Mesodermal cell (in vitro differentiated cells): ENCODE results near the gene CERKL.

Experiments
- H3K27ac ChIP-seq: 2 replicates; pipeline ENCODE4 v1.7.0; 2013; ENCODE audit warnings: mild to moderate bottlenecking, low read depth, low read length, moderate library complexity; ENCODE audit not compliant: severe bottlenecking
- H3K36me3 ChIP-seq: 2 replicates; pipeline ENCODE4 v1.7.1; 2013; ENCODE audit warnings: mild to moderate bottlenecking, low read length, moderate library complexity; ENCODE audit not compliant: control insufficient read depth, insufficient read depth
- H3K4me1 ChIP-seq: one replicate; pipeline ENCODE4 v1.7.1; 2013; ENCODE audit warnings: mild to moderate bottlenecking, low read length; ENCODE audit not compliant: insufficient read depth, control insufficient read depth, poor library complexity, severe bottlenecking
- H3K4me3 ChIP-seq: 2 replicates; pipeline ENCODE4 v1.7.0; 2013; ENCODE audit warnings: low read length, control low read depth, mild to moderate bottlenecking; ENCODE audit not compliant: insufficient read depth, poor library complexity, severe bottlenecking; ENCODE audit errors: extremely low read depth
- H3K9me3 ChIP-seq: 2 replicates; pipeline ENCODE4 v1.7.1; 2013; ENCODE audit warnings: mild to moderate bottlenecking, low read length, moderate library complexity; ENCODE audit not compliant: control insufficient read depth
- WGBS, 2 experiments: methylation state at CpG; one replicate each; pipeline ENCODE4 v1.1.5; 2013; ENCODE audit warnings: missing lambda C conversion rate in 2 of 2; ENCODE audit not compliant: insufficient coverage in 2 of 2; 5-methylcytosine and 5-hydroxymethylcytosine counted together

The CERKL gene

DNA sequence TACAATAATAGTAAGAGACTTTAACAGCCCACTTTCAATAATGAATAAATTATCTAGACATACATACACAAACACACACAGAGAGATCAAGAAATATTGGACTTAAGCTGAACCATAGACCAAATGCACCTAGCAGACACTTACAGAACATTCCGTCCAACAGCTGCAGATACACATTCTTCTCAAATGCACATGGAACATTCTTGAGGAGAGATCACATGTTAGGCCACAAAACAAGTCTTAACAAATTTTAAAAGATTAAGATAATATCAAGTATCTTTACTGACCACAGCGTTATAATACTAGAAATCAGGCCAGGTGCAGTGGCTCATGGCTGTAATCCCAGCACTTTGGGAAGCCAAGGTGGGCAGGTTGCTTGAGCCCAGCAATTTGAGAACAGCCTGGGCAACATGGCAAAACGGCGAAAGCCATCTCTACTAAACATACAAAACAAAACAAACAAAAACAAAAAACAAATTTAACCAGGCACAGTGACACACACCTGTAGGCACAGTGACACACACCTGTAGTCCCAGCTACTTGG lies 7.4 kb downstream of the CERKL start:
- Histone ChIP-seq H3K27ac (no peak overlapping the region), H3K4me1 (no peaks in the 10 kb centered on the region), H3K4me3 (no peak overlapping the region), H3K36me3 (no peaks in the 10 kb centered on the region), H3K9me3 (no peaks in the 10 kb centered on the region)
- WGBS, 2 experiments, result 82 to 86% methylated on average over 1 to 3 of the region's 4 CpGs

DNA sequence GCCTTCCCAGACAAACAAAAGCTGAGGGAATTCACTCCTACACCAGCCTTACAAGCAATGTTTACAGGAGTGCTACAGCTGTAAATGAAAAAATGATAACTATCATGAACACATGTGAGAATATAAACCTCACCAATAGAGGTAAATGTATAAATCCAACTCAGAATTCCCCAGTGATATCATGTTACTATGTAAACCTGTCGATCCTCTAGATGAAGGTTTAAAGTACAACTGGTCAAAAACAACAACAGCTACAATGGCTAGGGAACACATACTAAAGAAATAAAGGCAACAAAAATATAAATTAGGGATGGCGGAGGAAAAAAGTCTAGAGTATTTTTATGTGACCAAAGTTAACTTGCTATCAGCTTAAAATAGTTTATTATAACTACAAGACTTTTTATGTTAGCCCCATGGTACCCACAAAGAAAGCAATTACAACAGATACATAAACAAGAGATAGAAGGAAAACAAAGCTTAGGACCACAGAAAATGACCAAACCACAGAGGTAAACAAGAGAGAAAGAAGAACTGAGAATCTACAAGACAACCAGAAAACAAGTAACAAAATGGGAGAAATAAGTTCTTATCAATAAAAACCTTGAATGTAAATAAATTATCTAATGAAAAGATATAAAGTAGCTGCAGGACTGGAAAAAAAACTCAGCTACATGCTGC lies 8.3 kb downstream of the CERKL start:
- Histone ChIP-seq H3K4me3 (no peak overlapping the region), H3K27ac (no peak overlapping the region), H3K4me1 (no peaks in the 10 kb centered on the region), H3K9me3 (no peaks in the 10 kb centered on the region), H3K36me3 (no peaks in the 10 kb centered on the region)
- WGBS, 2 experiments, result no CpG with 5 or more reads among the region's 2 CpGs

DNA sequence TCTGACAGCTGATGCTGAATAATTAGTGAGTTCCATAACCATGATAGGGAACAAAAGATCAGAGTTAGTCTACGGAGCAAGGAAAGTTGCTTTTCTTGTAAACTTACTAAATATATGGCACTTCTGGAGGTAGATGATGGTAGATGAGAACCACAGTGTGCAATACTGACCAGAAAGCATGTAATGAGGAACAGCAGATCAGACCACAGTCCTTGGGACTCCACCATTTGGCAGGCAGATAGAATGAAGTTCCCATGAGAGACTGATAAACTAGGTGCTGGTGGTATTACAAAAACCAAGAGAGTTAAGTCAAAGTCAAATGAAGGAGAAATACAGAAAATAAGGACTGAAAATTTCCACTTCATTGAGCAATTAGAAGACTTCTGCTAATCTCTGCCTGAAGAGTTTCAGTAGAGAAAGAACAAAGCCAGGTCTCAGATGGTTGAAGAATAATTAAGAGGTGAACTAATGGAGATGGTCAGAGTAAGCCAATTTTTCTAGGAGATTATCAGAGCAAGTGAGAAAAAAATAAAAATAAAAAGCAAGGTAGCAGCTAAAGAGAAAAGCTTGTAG lies 10.4 kb downstream of the CERKL start:
- H3K4me1 ChIP-seq, result no peaks in the 10 kb centered on the region
- H3K4me3 ChIP-seq, result no peak overlapping the region
- no peaks in the 10 kb centered on the region for H3K9me3 ChIP-seq
- H3K27ac ChIP-seq, result no peak overlapping the region
- no peaks in the 10 kb centered on the region for H3K36me3 ChIP-seq
- 60 to 100% methylated on average over 1 of the region's 1 CpG for WGBS, 2 experiments

DNA sequence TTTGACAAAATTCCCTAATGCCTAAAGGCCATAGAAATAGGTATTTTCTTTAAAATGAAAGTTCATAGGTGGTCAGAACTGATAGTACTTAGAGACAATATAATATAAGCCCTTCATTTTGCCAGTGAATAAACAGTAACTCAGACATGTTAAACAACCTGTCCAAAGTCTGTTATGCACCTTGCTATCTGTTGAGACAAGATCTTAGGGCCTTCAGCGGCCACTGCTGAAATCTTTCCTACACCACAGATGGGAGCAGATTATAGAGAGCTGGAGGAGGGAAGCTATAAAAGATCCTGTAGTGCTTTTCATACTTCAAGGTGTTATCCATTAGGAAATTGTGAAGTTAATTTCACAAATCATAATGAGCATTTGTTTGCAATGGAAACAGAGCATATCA lies 13.8 kb downstream of the CERKL start:
- no peak overlapping the region for H3K27ac ChIP-seq
- no peak overlapping the region for H3K4me3 ChIP-seq
- no CpG with 5 or more reads among the region's 1 CpG for WGBS, 2 experiments
- no peaks in the 10 kb centered on the region for H3K9me3 ChIP-seq
- H3K4me1 ChIP-seq, result no peaks in the 10 kb centered on the region
- H3K36me3 ChIP-seq, result no peaks in the 10 kb centered on the region

DNA sequence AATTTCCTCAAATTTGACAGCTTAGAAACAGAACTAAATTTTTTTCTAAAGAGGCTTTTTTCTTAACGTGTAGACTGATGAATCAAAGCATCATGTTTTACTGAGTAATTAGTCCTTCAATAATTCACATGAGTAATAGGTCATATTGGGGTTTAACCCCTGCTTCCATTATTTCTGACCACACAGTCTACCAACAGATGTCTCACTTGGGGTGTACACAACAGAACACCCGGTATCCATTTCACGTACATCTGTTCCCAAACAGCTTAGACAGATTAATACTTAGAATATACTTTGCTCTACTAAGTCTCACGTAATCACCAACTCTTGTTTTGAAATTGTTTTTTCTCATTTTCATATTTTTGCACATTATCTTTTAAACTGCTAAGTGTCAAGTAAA lies 14.8 kb downstream of the CERKL start:
- 83 to 86% methylated on average over 3 of the region's 4 CpGs for WGBS, 2 experiments
- no peak overlapping the region for H3K4me3 ChIP-seq
- H3K9me3 ChIP-seq, result no peaks in the 10 kb centered on the region
- H3K36me3 ChIP-seq, result no peaks in the 10 kb centered on the region
- no peaks in the 10 kb centered on the region for H3K4me1 ChIP-seq
- H3K27ac ChIP-seq, result no peak overlapping the region

DNA sequence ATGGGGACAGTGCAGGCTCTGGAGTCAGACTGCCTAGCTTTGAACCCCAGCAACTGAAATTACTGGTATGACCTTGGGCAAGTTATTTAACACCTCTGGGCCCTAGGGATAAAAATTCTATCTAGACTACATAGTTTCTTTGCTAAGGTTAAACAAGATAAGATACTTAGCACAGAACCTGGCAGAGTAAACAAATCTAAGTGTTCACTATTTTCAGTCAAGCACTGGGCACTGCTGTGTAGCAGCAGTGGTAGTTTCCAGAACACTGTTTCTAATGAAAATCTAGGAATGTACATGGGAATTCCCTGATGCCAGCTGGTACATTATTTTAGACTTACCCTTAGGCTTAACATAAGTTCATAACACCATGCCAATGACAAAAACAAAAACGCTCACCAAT lies 17.2 kb downstream of the CERKL start:
- Histone ChIP-seq H3K4me3 (no peak overlapping the region), H3K27ac (no peak overlapping the region), H3K4me1 (no peaks in the 10 kb centered on the region), H3K36me3 (no peaks in the 10 kb centered on the region), H3K9me3 (no peaks in the 10 kb centered on the region)
- 0% methylated on average over 1 of the region's 1 CpG for WGBS, 2 experiments

DNA sequence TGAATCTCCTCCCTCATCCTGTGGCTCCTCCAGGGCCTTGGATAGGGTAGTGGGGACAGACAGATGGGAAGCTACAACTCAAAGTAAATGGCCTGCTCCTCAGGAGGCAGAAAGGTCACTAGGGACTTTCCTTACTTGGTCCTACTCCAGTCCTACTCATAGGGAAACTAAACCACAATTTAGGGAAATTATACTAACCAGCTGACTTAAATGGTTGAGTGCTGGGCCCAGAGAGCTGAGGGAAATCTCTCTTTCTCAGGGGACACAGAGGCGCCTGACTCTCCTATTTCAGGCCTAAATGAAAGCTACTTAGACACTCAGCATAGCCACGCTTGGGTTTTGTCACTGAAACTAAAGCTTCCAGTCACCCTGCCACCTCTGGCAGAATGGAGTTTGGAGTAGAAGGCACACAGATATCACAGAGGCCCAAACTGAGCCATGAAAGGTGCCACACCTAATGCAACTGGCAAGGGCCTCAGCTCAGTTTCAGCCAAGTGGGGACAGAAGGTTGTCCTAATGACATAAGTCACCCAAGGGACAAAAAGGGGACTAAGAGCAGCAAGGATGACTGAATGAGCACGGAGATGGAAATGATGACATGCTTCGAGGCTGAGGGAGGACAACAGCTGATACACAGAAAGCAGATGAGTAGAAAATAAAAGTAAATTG lies 24.0 kb downstream of the CERKL start:
- no peak overlapping the region for H3K27ac ChIP-seq
- 77 to 88% methylated on average over 3 of the region's 4 CpGs for WGBS, 2 experiments
- H3K9me3 ChIP-seq, result no peaks in the 10 kb centered on the region
- H3K4me3 ChIP-seq, result no peak overlapping the region
- H3K4me1 ChIP-seq, result no peaks in the 10 kb centered on the region
- H3K36me3 ChIP-seq, result no peaks in the 10 kb centered on the region

DNA sequence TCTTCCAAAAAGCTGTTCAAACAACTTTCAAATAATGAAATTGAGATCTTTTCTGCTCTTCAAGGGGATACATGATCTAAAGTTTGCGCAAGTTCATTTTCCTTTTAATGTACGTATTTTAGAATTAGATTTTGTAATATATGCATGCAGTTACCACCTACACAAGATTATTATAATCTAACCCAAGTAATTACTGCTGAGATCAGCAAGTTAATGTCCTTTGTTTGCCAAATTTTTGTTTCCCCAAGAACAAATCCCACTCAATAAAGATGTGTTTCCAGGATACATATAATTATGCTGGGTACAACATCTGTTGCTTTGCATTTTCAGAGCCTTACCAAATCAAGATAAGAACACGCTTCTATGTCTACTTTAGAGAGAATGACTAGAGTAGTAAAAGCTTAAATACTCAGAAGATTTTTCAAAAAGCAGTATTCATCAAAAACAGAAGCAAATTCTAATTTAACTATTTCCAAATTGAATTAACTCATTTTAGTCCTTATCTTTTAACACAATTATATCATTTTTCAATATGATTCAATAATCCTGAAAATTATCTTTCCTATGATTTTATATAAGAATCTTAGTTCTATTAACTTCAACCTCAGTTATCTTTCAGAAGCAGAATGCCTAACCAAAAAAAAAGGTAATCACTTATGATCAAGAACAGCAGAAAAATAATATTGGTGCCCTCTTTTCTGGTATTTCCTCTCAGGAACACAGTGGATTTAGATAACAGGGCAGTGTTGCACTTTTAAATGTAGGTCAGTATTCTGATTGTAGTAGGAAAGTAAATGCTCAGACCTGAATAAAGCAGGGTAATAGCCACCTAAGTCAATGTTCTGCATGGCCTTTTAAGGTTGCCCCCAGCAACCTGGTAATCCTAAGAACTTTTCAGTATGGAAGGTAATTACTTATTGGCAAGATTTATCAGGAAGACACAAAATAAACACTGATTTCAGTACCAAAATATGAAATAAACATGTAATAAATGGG lies 28.0 kb downstream of the CERKL start:
- Histone ChIP-seq H3K4me3 (no peak overlapping the region), H3K36me3 (no peaks in the 10 kb centered on the region), H3K27ac (no peak overlapping the region), H3K4me1 (no peaks in the 10 kb centered on the region), H3K9me3 (no peaks in the 10 kb centered on the region)
- no CpG with 5 or more reads among the region's 3 CpGs for WGBS, 2 experiments

DNA sequence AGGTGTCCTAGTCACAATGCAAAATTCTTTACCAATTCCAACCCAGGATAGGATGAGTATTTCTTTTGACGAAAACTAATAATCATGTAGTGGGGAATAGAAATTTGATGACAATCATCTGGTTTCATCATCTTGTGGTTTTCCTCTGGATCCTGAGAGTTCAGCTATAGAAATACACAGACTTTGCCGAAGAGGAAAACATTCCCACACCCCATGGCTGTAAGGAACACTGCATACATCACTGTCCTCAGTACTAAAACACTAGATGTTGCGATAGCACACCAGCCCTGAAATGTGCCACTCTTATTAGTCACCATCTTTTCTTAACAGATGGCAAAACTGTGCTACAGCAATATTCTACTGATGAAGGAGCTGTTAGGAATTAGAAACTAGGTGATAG lies 29.4 kb downstream of the CERKL start:
- Histone ChIP-seq H3K4me3 (no peak overlapping the region), H3K27ac (no peak overlapping the region), H3K4me1 (no peaks in the 10 kb centered on the region), H3K36me3 (no peaks in the 10 kb centered on the region), H3K9me3 (no peaks in the 10 kb centered on the region)
- 78 to 100% methylated on average over 1 of the region's 3 CpGs for WGBS, 2 experiments

DNA sequence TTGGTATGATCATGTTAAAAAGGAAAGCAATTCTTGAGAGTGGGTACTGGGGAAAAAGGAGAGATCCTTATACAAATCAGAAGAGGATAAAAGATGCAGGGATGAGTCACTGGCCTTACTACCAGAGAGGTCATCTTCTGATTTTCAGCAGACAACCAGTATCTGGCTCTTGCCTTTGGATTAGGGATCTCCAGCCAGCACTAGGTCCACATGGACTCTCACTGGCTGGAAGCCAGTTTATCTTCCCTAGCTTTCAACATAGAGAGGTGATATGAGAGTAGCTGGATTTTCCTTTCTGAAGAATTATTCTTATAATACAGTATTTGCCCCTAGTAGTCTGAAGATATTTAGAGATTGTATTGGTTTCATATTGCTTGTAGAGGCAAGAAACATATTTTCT lies 30.2 kb downstream of the CERKL start:
- no peaks in the 10 kb centered on the region for H3K9me3 ChIP-seq
- no peak overlapping the region for H3K4me3 ChIP-seq
- no peaks in the 10 kb centered on the region for H3K36me3 ChIP-seq
- no peaks in the 10 kb centered on the region for H3K4me1 ChIP-seq
- H3K27ac ChIP-seq, result no peak overlapping the region
